ENCODE data around the gene MRPL41.
"Not testable (repeated sequence)": the region's sequence is repeated elsewhere in the genome, so short reads cannot be mapped to it uniquely, and the experiment has no call there.

MRPL41 gene

DNA sequence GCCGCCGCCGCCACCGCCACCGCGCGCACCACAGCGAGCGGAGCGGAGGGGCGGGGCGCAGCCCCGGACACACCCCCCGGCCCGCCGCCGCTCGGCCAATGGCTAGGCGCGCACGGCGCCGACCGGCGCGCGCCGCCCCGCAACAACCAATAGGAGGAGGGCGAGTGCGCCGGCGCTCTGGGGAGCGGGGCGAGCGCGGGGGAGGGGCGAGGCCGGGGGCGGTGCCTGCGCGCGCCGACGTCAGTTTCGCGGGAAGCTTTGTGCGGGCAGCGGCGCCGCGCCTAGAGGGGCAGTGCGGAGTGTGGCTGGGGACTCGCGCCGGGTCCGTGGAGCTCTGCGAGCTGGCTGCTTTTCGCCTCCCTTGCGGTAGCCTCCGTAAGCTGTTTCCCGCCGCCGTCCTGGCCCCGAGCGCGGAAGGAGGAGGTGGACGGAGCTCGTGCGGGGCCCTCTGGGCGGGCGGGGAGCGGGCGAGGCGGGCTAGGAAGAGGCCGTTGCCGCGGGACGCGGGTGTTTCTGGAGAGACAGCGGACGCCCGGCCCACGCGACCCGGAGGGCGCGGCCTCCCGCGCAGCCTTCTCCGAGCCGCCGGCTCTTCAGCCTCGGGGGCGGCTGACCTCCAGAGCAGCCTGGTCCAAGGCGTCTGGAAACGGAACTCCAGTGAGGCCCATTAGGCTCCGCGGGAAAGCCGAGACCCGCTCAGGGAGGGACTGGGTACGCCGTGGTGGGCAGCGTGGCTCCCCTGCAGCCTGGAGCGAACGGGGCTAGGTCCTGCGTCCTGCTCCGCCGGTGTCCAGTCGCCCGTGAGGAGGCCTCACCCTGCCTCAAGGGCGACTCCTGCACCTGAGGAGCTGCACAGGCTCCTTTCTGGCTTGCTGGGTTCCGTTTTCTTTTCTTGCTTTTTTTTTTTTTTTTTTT lies 39.0 kb downstream of the MRPL41 start, which contains the start of gene ZMYND19:
Gene ZMYND19 (minus strand): TSS at position 44 of the 915 bp plus-strand sequence. CDS start 249 bp downstream, outside the sequence.
- H3K27ac ChIP-seq (replicated peaks; ENCODE audit: low read length) = peak within 1 kb of the TSS; percentile 28
- peaks cover 7 to 13% of the 10 kb centered on the region in 2 donors for H3K4me1 ChIP-seq (ENCODE audit: control insufficient read depth in 2 of 2, insufficient read depth in 1 of 2, low read depth in 1 of 2, low read length in 2 of 2)
- no CpG with 5 or more reads among the region's 113 CpGs for WGBS, 2 donors (ENCODE audit: extremely low coverage in 2 of 2, insufficient read length in 2 of 2, insufficient replicate concordance in 1 of 2)
- H3K14ac ChIP-seq (ENCODE audit: low read length) = peak within 1 kb of the TSS; percentile 89
- peak within 1 kb of the TSS; percentile 90 for H2BK5ac ChIP-seq (ENCODE audit: low read length)
- peak within 1 kb of the TSS; percentile 64 for H4K91ac ChIP-seq (ENCODE audit: low read depth, low read length, poor library complexity)
- peak within 1 kb of the TSS; percentile 97 to 98 for H3K4me3 ChIP-seq (ENCODE audit: low read length in 2 of 2)
- peaks cover 31 to 37% of the 10 kb centered on the region in 2 donors for H3K36me3 ChIP-seq (replicated peaks in 1 of 2; ENCODE audit: control insufficient read depth in 2 of 2, insufficient read depth in 2 of 2, low read length in 2 of 2)
- peak within 1 kb of the TSS; percentile 97 for H2AFZ ChIP-seq (ENCODE audit: low read length)
- H3K27me3 ChIP-seq (ENCODE audit: control insufficient read depth in 3 of 3, insufficient read depth in 3 of 3, low read depth in 1 of 3, low read length in 3 of 3) = no peaks in the 10 kb centered on the region
- no peak within 1 kb of the TSS for H4K8ac ChIP-seq (ENCODE audit: low read depth, low read length)
- peak within 1 kb of the TSS; percentile 94 for H3K18ac ChIP-seq (ENCODE audit: low read length)
- DNase-seq (ENCODE audit: low spot score) = peak; percentile 92
- peak within 1 kb of the TSS; percentile 97 for H3K4me2 ChIP-seq (ENCODE audit: insufficient read depth, low read length, poor library complexity, severe bottlenecking)
- peak within 1 kb of the TSS; percentile 93 for H3K23ac ChIP-seq (ENCODE audit: low read depth, low read length, poor library complexity)
- peak within 1 kb of the TSS; percentile 67 for H2BK15ac ChIP-seq (ENCODE audit: low read length)
- H3K4ac ChIP-seq (ENCODE audit: low read length) = peak within 1 kb of the TSS; percentile 66
- peak within 1 kb of the TSS; percentile 99 for H3K9ac ChIP-seq (ENCODE audit: low read depth, low read length, poor library complexity)
- no peaks in the 10 kb centered on the region for H3K9me3 ChIP-seq (replicated peaks in 1 of 2; ENCODE audit: control insufficient read depth in 2 of 2, insufficient read depth in 1 of 2, low read depth in 1 of 2, low read length in 2 of 2)
- peak within 1 kb of the TSS; percentile 96 for H2AK5ac ChIP-seq (ENCODE audit: low read depth, low read length)
- H3K79me1 ChIP-seq (ENCODE audit: low read depth, low read length) = peaks cover 22% of the 10 kb centered on the region
- no peak within 1 kb of the TSS for H2BK120ac ChIP-seq (ENCODE audit: low read depth, low read length)
- no peak within 1 kb of the TSS for H2BK12ac ChIP-seq (ENCODE audit: low read length)

DNA sequence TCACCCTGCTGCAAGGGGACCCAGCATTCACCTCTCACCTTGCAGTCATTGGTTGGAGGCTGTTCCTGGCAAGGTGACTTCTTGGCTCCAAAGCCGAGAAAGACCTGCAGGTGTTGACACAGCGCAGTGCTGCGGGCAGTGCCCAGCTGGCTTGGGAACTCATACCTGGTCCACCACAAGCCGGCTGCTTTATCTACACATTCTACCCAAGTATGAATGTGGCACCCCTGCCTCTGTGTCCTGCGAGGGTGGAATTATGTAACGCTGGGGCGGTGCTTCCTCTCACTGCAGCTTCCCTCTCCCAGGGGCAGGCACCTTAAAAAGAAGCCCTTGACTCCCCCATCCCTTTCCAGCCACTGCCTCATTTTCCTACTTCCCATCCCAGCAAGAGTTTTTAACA lies 41.1 kb downstream of the MRPL41 start:
- Histone ChIP-seq H2BK15ac (ENCODE audit: low read length) (no peak overlapping the region), H3K9me3 (replicated peaks in 1 of 2; ENCODE audit: control insufficient read depth in 2 of 2, insufficient read depth in 1 of 2, low read depth in 1 of 2, low read length in 2 of 2) (no peaks in the 10 kb centered on the region), H3K14ac (ENCODE audit: low read length) (no peak overlapping the region), H3K27ac (replicated peaks; ENCODE audit: low read length) (no peak overlapping the region), H2BK12ac (ENCODE audit: low read length) (no peak overlapping the region), H3K18ac (ENCODE audit: low read length) (no peak overlapping the region), H2BK5ac (ENCODE audit: low read length) (no peak overlapping the region), H3K9ac (ENCODE audit: low read depth, low read length, poor library complexity) (no peak overlapping the region), H2BK120ac (ENCODE audit: low read depth, low read length) (no peak overlapping the region), H4K8ac (ENCODE audit: low read depth, low read length) (no peak overlapping the region), H4K91ac (ENCODE audit: low read depth, low read length, poor library complexity) (no peak overlapping the region), H3K4me1 (ENCODE audit: control insufficient read depth in 2 of 2, insufficient read depth in 1 of 2, low read depth in 1 of 2, low read length in 2 of 2) (peaks cover 7 to 13% of the 10 kb centered on the region in 2 donors), H2AFZ (ENCODE audit: low read length) (no peak overlapping the region), H2AK5ac (ENCODE audit: low read depth, low read length) (no peak overlapping the region), H3K4me3 (ENCODE audit: low read length in 2 of 2) (no peak overlapping the region), H3K36me3 (replicated peaks in 1 of 2; ENCODE audit: control insufficient read depth in 2 of 2, insufficient read depth in 2 of 2, low read length in 2 of 2) (peaks cover 11 to 16% of the 10 kb centered on the region in 2 donors), H3K4ac (ENCODE audit: low read length) (no peak overlapping the region), H3K27me3 (ENCODE audit: control insufficient read depth in 3 of 3, insufficient read depth in 3 of 3, low read depth in 1 of 3, low read length in 3 of 3) (no peaks in the 10 kb centered on the region), H3K79me1 (ENCODE audit: low read depth, low read length) (peaks cover 19% of the 10 kb centered on the region), H3K4me2 (ENCODE audit: insufficient read depth, low read length, poor library complexity, severe bottlenecking) (no peak overlapping the region), H3K23ac (ENCODE audit: low read depth, low read length, poor library complexity) (no peak overlapping the region)
- DNase-seq (ENCODE audit: low spot score) = no peak
- no CpG with 5 or more reads among the region's 7 CpGs for WGBS, 2 donors (ENCODE audit: extremely low coverage in 2 of 2, insufficient read length in 2 of 2, insufficient replicate concordance in 1 of 2)

DNA sequence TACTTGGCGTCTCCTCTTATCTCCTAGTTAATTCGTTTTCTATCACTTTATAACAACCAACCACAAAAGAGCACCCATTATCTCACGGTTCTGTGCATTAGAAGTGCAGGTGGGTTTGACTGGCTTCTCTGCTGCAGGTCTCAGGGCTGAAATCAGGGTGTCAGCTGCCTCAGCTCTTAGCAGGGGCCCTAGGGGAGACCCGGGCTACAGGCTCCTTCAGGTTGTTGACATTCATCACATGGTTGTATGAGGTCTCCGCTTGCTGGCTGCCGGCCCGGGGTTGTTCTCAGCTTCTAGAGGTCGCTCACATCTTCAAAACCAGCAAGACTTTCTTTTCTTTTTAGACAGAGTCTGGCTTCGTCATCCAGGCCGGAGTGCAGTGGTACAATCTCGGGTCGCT lies 41.5 kb downstream of the MRPL41 start:
- no peak overlapping the region for H4K91ac ChIP-seq (ENCODE audit: low read depth, low read length, poor library complexity)
- WGBS, 2 donors (ENCODE audit: extremely low coverage in 2 of 2, insufficient read length in 2 of 2, insufficient replicate concordance in 1 of 2) = no CpG with 5 or more reads among the region's 12 CpGs
- no peak overlapping the region for H3K23ac ChIP-seq (ENCODE audit: low read depth, low read length, poor library complexity)

DNA sequence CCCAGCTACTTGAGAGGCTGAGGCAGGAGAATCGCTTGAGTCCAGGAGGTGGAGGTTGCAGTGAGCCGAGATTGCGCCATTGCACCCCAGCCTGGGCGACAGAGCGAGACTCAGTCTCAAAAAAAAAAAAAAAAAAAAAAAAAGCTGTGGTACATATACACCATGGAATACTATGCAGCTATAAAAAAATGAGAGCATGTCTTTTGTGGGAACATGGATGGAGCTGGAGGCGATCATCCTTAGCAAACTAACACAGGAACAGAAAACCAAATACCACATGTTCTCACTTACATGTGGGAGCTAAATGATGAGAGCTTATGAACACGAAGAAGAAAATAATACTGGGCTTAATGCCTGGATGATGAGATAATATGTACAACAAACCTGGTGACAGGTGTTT lies 44.9 kb downstream of the MRPL41 start:
- not testable (repeated sequence) for H4K91ac ChIP-seq (ENCODE audit: low read depth, low read length, poor library complexity); H3K36me3 ChIP-seq (replicated peaks in 1 of 2; ENCODE audit: control insufficient read depth in 2 of 2, insufficient read depth in 2 of 2, low read length in 2 of 2); H3K27ac ChIP-seq (replicated peaks; ENCODE audit: low read length); H3K23ac ChIP-seq (ENCODE audit: low read depth, low read length, poor library complexity); H2AK5ac ChIP-seq (ENCODE audit: low read depth, low read length); H2AFZ ChIP-seq (ENCODE audit: low read length); H3K4me3 ChIP-seq (ENCODE audit: low read length in 2 of 2); H3K4ac ChIP-seq (ENCODE audit: low read length); H2BK15ac ChIP-seq (ENCODE audit: low read length); H4K8ac ChIP-seq (ENCODE audit: low read depth, low read length); H3K27me3 ChIP-seq (ENCODE audit: control insufficient read depth in 3 of 3, insufficient read depth in 3 of 3, low read depth in 1 of 3, low read length in 3 of 3); H2BK12ac ChIP-seq (ENCODE audit: low read length); H2BK5ac ChIP-seq (ENCODE audit: low read length); H3K4me2 ChIP-seq (ENCODE audit: insufficient read depth, low read length, poor library complexity, severe bottlenecking); H3K14ac ChIP-seq (ENCODE audit: low read length); H3K9ac ChIP-seq (ENCODE audit: low read depth, low read length, poor library complexity); H2BK120ac ChIP-seq (ENCODE audit: low read depth, low read length); DNase-seq (ENCODE audit: low spot score); H3K18ac ChIP-seq (ENCODE audit: low read length); H3K9me3 ChIP-seq (replicated peaks in 1 of 2; ENCODE audit: control insufficient read depth in 2 of 2, insufficient read depth in 1 of 2, low read depth in 1 of 2, low read length in 2 of 2); H3K79me1 ChIP-seq (ENCODE audit: low read depth, low read length); H3K4me1 ChIP-seq (ENCODE audit: control insufficient read depth in 2 of 2, insufficient read depth in 1 of 2, low read depth in 1 of 2, low read length in 2 of 2)
- no CpG with 5 or more reads among the region's 7 CpGs for WGBS, 2 donors (ENCODE audit: extremely low coverage in 2 of 2, insufficient read length in 2 of 2, insufficient replicate concordance in 1 of 2)

More for the DNA sequence above, 41.5 kb downstream of the MRPL41 start:
- H3K18ac ChIP-seq (ENCODE audit: low read length) = no peak overlapping the region
- no peak overlapping the region for H3K4me2 ChIP-seq (ENCODE audit: insufficient read depth, low read length, poor library complexity, severe bottlenecking)
- no peak overlapping the region for H3K9ac ChIP-seq (ENCODE audit: low read depth, low read length, poor library complexity)
- H2BK5ac ChIP-seq (ENCODE audit: low read length) = no peak overlapping the region
- H3K79me1 ChIP-seq (ENCODE audit: low read depth, low read length) = peaks cover 16% of the 10 kb centered on the region
- H2BK12ac ChIP-seq (ENCODE audit: low read length) = no peak overlapping the region
- H4K8ac ChIP-seq (ENCODE audit: low read depth, low read length) = no peak overlapping the region
- no peak overlapping the region for H2BK120ac ChIP-seq (ENCODE audit: low read depth, low read length)
- no peaks in the 10 kb centered on the region for H3K9me3 ChIP-seq (replicated peaks in 1 of 2; ENCODE audit: control insufficient read depth in 2 of 2, insufficient read depth in 1 of 2, low read depth in 1 of 2, low read length in 2 of 2)
- H3K27me3 ChIP-seq (ENCODE audit: control insufficient read depth in 3 of 3, insufficient read depth in 3 of 3, low read depth in 1 of 3, low read length in 3 of 3) = no peaks in the 10 kb centered on the region
- DNase-seq (ENCODE audit: low spot score) = no peak
- no peak overlapping the region for H3K14ac ChIP-seq (ENCODE audit: low read length)
- H3K4me1 ChIP-seq (ENCODE audit: control insufficient read depth in 2 of 2, insufficient read depth in 1 of 2, low read depth in 1 of 2, low read length in 2 of 2) = peaks cover 7 to 13% of the 10 kb centered on the region in 2 donors
- H2AK5ac ChIP-seq (ENCODE audit: low read depth, low read length) = no peak overlapping the region
- no peak overlapping the region for H2AFZ ChIP-seq (ENCODE audit: low read length)
- no peak overlapping the region for H3K4ac ChIP-seq (ENCODE audit: low read length)
- peaks cover 7 to 12% of the 10 kb centered on the region in 2 donors for H3K36me3 ChIP-seq (replicated peaks in 1 of 2; ENCODE audit: control insufficient read depth in 2 of 2, insufficient read depth in 2 of 2, low read length in 2 of 2)
- no peak overlapping the region for H2BK15ac ChIP-seq (ENCODE audit: low read length)
- H3K4me3 ChIP-seq (ENCODE audit: low read length in 2 of 2) = no peak overlapping the region
- H3K27ac ChIP-seq (replicated peaks; ENCODE audit: low read length) = no peak overlapping the region
